ENCODE results near the gene ACLY. TPM values are rescaled to one million over a fixed set of nuclear protein-coding genes. Genes with fewer than 3 reads are reported as not detected.

The ACLY gene
- polyA plus RNA-seq, 2 of the 4 experiments (the other 2 are of a cell fraction), result 355 to 376 TPM

GRCh38 chr17:41948762-41949460 is 30.2 kb upstream of the ACLY start:
- no peak for DNase-seq (ENCODE audit: low read depth in 1 of 2, low spot score in 1 of 2)
- Histone ChIP-seq H3K27ac (no peak overlapping the region), H3K9me3 (no peaks in the 10 kb centered on the region), H3K4me1 (no peaks in the 10 kb centered on the region), H3K4me2 (no peak overlapping the region), H3K4me3 (no peak overlapping the region)
- 84% methylated on average over 11 of the region's 11 CpGs for WGBS (ENCODE audit: missing lambda C conversion rate)
- POLR2A ChIA-PET, result no interaction called here
- no peak for FAIRE-seq
- no peak for TF ChIP-seq CBX8 (IDR thresholded peaks at IDR 0.05)
- TF ChIP-seq HES2 (IDR thresholded peaks at IDR 0.05), result no peak
- no peak for TF ChIP-seq MAFK (IDR thresholded peaks at IDR 0.05; ENCODE audit: partially characterized antibody)
- TF ChIP-seq MAX (IDR thresholded peaks at IDR 0.05), result no peak
- no peak for TF ChIP-seq JUN (IDR thresholded peaks at IDR 0.05)
- no peak for TF ChIP-seq TFCP2L1 (CRISPR knock-in tag; IDR thresholded peaks at IDR 0.05)
- TF ChIP-seq PHF8 (IDR thresholded peaks at IDR 0.05; ENCODE audit: borderline replicate concordance, low read depth), result no peak
- peak in 1 of 2 experiments; percentile 30; a peak in 3 of 6 replicates for ATAC-seq
- CTCF ChIA-PET, result interaction anchor here (0.6 to 15.4 kb wide), 9 partner anchors 10 to 805 kb away, joined by 3 to 204 read pairs (median 5); partner anchors contain the start of gene ODAD4

DNA sequence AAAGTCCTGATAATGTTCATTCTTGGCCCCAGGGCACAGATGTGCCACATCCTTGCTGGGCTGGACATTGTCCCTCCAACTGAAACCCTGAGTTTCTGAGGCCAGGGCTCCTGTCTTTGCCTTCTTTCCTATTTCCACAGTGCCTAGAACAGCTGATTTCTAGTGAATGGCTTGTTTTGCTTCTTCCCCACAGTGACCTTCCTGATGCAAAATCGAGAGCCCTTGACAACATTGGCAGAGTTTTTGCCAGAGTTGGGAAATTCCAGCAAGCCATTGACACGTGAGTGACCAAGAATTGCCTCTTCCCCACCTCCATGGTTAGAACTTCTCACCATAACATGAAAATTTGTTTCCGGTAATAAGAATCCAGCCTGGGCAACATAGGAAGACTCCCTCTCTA is 26.2 kb upstream of the ACLY start:
- DNase-seq (ENCODE audit: low read depth in 1 of 2, low spot score in 1 of 2), result no peak
- CTCF ChIA-PET, result interaction anchor here (1.3 to 15.4 kb wide), 3 partner anchors 12 to 181 kb away, joined by 3 to 204 read pairs (median 5); no protein-coding TSS in a partner anchor
- TF ChIP-seq, protein P1, sequence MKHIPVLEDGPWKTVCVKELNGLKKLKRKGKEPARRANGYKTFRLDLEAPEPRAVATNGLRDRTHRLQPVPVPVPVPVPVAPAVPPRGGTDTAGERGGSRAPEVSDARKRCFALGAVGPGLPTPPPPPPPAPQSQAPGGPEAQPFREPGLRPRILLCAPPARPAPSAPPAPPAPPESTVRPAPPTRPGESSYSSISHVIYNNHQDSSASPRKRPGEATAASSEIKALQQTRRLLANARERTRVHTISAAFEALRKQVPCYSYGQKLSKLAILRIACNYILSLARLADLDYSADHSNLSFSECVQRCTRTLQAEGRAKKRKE (CRISPR knock-in tag; IDR thresholded peaks at IDR 0.05; ENCODE audit: low read depth), result no peak
- TF ChIP-seq FOSB (CRISPR knock-in tag; IDR thresholded peaks at IDR 0.05), result no peak
- no peak for TF ChIP-seq HEYL (CRISPR knock-in tag; IDR thresholded peaks at IDR 0.05)
- TF ChIP-seq USF2 (IDR thresholded peaks at IDR 0.05), result no peak
- TF ChIP-seq RFX5 (IDR thresholded peaks at IDR 0.05), result no peak
- TF ChIP-seq REST (IDR thresholded peaks at IDR 0.05), result no peak
- no peak for TF ChIP-seq EHF (CRISPR knock-in tag; IDR thresholded peaks at IDR 0.05)
- no peak for TF ChIP-seq JUN (IDR thresholded peaks at IDR 0.05)
- no peak for TF ChIP-seq ZSCAN20 (CRISPR knock-in tag; IDR thresholded peaks at IDR 0.05)
- no peak for ATAC-seq
- no peak for FAIRE-seq
- no peak overlapping the region for H3K27ac ChIP-seq
- WGBS (ENCODE audit: missing lambda C conversion rate), result 76% methylated on average over 3 of the region's 3 CpGs
- H3K4me1 ChIP-seq, result no peaks in the 10 kb centered on the region
- H3K4me3 ChIP-seq, result no peak overlapping the region
- H3K4me2 ChIP-seq, result no peak overlapping the region
- H3K9me3 ChIP-seq, result no peaks in the 10 kb centered on the region
- POLR2A ChIA-PET, result no interaction called here

GRCh38 chr17:41943492-41943891 is 24.7 kb upstream of the ACLY start:
- DNase-seq (ENCODE audit: low read depth in 1 of 2, low spot score in 1 of 2) (no peak), FAIRE-seq (no peak), ATAC-seq (no peak)
- H3K4me3 ChIP-seq, result no peak overlapping the region
- no peak for TF ChIP-seq RAD21 (conservative IDR thresholded peaks at IDR 0.05 in 1 of 2, IDR thresholded peaks at IDR 0.05 in 1 of 2)
- TF ChIP-seq ESRRA (IDR thresholded peaks at IDR 0.05; ENCODE audit: borderline replicate concordance, low read length), result no peak
- H3K4me1 ChIP-seq, result no peaks in the 10 kb centered on the region
- H3K27ac ChIP-seq, result no peak overlapping the region
- ChIA-PET POLR2A (no interaction called here), CTCF (interaction anchor here (1.3 to 15.4 kb wide), 2 partner anchors 13 to 16 kb away, joined by 3 to 204 read pairs; partner anchors contain the start of gene ODAD4)
- 86% methylated on average over 3 of the region's 3 CpGs for WGBS (ENCODE audit: missing lambda C conversion rate)
- no peaks in the 10 kb centered on the region for H3K9me3 ChIP-seq
- no peak overlapping the region for H3K4me2 ChIP-seq
